ENCODE data around the gene ANXA7. TPM values are rescaled to one million over a fixed set of nuclear protein-coding genes. Genes with fewer than 3 reads are reported as not detected.

Gene ANXA7
- total and polyA plus RNA-seq, 8 donors, result 16.2 to 103 (median 58.1) TPM

- intact Hi-C loops (cut with DNase I; ENCODE audit: low total_unique reads), result no loop called here
- TF ChIP-seq CTCF (IDR thresholded peaks at IDR 0.05), result no peak
- no peak for TF ChIP-seq POLR2A (IDR thresholded peaks at IDR 0.05)
- TF ChIP-seq EP300 (IDR thresholded peaks at IDR 0.05), result no peak
- TF ChIP-seq POLR2AphosphoS5 (IDR thresholded peaks at IDR 0.05), result no peak
- Histone ChIP-seq H3K27me3 (no peaks in the 10 kb centered on the region), H3K27ac (no peak overlapping the region), H3K4me3 (no peak overlapping the region), H3K36me3 (peaks cover 21 to 86% (median 74%) of the 10 kb centered on the region in 4 donors), H3K9me3 (no peaks in the 10 kb centered on the region), H3K4me1 (no peaks in the 10 kb centered on the region)
- 96 to 98% (median 98%) methylated on average over 4 of the region's 4 CpGs for WGBS, 5 donors
- DNase-seq, result no peak
Observed at GRCh38 chr10:73426318-73426717, 12.5 kb upstream of the ANXA7 start.

GRCh38 chr10:73424478-73424877, 10.6 kb upstream of the ANXA7 start:
- H3K36me3 ChIP-seq, result peaks cover 21 to 75% (median 71%) of the 10 kb centered on the region in 4 donors
- no peak for TF ChIP-seq POLR2A (IDR thresholded peaks at IDR 0.05)
- TF ChIP-seq CTCF (IDR thresholded peaks at IDR 0.05), result no peak
- no peak for TF ChIP-seq EP300 (IDR thresholded peaks at IDR 0.05)
- TF ChIP-seq POLR2AphosphoS5 (IDR thresholded peaks at IDR 0.05), result no peak
- H3K27me3 ChIP-seq, result no peaks in the 10 kb centered on the region
- no peak for DNase-seq
- intact Hi-C loops (cut with DNase I; ENCODE audit: low total_unique reads), result no loop called here
- no peak overlapping the region for H3K4me3 ChIP-seq
- H3K9me3 ChIP-seq, result no peaks in the 10 kb centered on the region
- H3K27ac ChIP-seq, result no peak overlapping the region
- 77 to 98% (median 92%) methylated on average over 3 of the region's 3 CpGs for WGBS, 5 donors
- H3K4me1 ChIP-seq, result peaks cover 0 to 1% (median under 1%) of the 10 kb centered on the region in 4 donors

- intact Hi-C loops (cut with DNase I; ENCODE audit: low total_unique reads), result no loop called here
- no peak overlapping the region for H3K4me3 ChIP-seq
- H3K27me3 ChIP-seq, result no peaks in the 10 kb centered on the region
- peaks cover 21 to 71% (median 64%) of the 10 kb centered on the region in 4 donors for H3K36me3 ChIP-seq
- no peaks in the 10 kb centered on the region for H3K9me3 ChIP-seq
- H3K27ac ChIP-seq, result no peak overlapping the region
- peaks cover 0 to 9% (median 4%) of the 10 kb centered on the region in 4 donors for H3K4me1 ChIP-seq
- DNase-seq, result no peak
- TF ChIP-seq EP300 (IDR thresholded peaks at IDR 0.05), result no peak
- no peak for TF ChIP-seq POLR2AphosphoS5 (IDR thresholded peaks at IDR 0.05)
- no peak for TF ChIP-seq CTCF (IDR thresholded peaks at IDR 0.05)
- no peak for TF ChIP-seq POLR2A (IDR thresholded peaks at IDR 0.05)
Observed at GRCh38 chr10:73423309-73423708, 9.5 kb upstream of the ANXA7 start.

GRCh38 chr10:73416571-73416970, 2.7 kb upstream of the ANXA7 start:
- Histone ChIP-seq H3K27me3 (no peaks in the 10 kb centered on the region), H3K4me3 (no peak overlapping the region), H3K27ac (no peak overlapping the region), H3K4me1 (peaks cover 10 to 36% (median 26%) of the 10 kb centered on the region in 4 donors), H3K9me3 (no peaks in the 10 kb centered on the region), H3K36me3 (peaks cover 0 to 4% (median 0%) of the 10 kb centered on the region in 4 donors)
- intact Hi-C loops (cut with DNase I; ENCODE audit: low total_unique reads), result no loop called here
- 83 to 94% (median 87%) methylated on average over 3 of the region's 3 CpGs for WGBS, 5 donors
- DNase-seq, result no peak
- TF ChIP-seq EP300 (IDR thresholded peaks at IDR 0.05) (no peak), POLR2A (IDR thresholded peaks at IDR 0.05) (no peak)

- WGBS, 5 donors, result 0 to 7% (median 2%) methylated on average over 17 of the region's 17 CpGs
- H3K9me3 ChIP-seq, result no peaks in the 10 kb centered on the region
- peak in 1 of 2 donors; percentile 77 for DNase-seq
- TF ChIP-seq CTCF (IDR thresholded peaks at IDR 0.05), result no peak
- TF ChIP-seq POLR2AphosphoS5 (IDR thresholded peaks at IDR 0.05), result no peak
- TF ChIP-seq POLR2A (IDR thresholded peaks at IDR 0.05), result no peak
- TF ChIP-seq EP300 (IDR thresholded peaks at IDR 0.05), result no peak
- H3K4me1 ChIP-seq, result peaks cover 16 to 46% (median 32%) of the 10 kb centered on the region in 4 donors
- H3K27me3 ChIP-seq, result no peaks in the 10 kb centered on the region
- peak overlapping the region; percentile 67 to 94 (median 84) for H3K4me3 ChIP-seq
- intact Hi-C loops (cut with DNase I; ENCODE audit: low total_unique reads), result no loop called here
- no peaks in the 10 kb centered on the region for H3K36me3 ChIP-seq
- H3K27ac ChIP-seq, result peak overlapping the region; percentile 75 to 98 (median 98)
Observed at GRCh38 chr10:73414230-73414945, 530 bp upstream of the ANXA7 start.

All from stomach (tissue), 9 donors.